Upper lobe of left lung (tissue), 4 donors: Measurements from ENCODE around the gene TTLL8.

Experiments used
- CTCF ChIP-seq, 6 experiments: fragments of 450-650 bp in 4 of 6; fragments of 200-600 bp in 2 of 6; sonication (generic) in 2 of 6; IDR thresholded peaks; one replicate each; pipeline ENCODE4 v1.5.1; 2016 to 2019; ENCODE audit warnings: antibody characterized with exemption in 6 of 6
- EP300 ChIP-seq, 4 donors: sonication (generic); formaldehyde crosslinking; IDR thresholded peaks; one replicate each; pipeline ENCODE4 v1.5.1; 2017; ENCODE audit warnings: antibody characterized with exemption in 4 of 4, control low read depth in 2 of 4
- POLR2A ChIP-seq, 4 donors: fragments of 450-650 bp; IDR thresholded peaks; one replicate each; pipeline ENCODE4 v1.5.1; 2016 to 2017; ENCODE audit warnings: antibody characterized with exemption in 4 of 4, mild to moderate bottlenecking in 2 of 4
- POLR2AphosphoS5 ChIP-seq, 2 donors: sonication (generic); formaldehyde crosslinking; IDR thresholded peaks; one replicate each; pipeline ENCODE4 v1.5.1; 2017; ENCODE audit warnings: antibody characterized with exemption in 2 of 2

- TF ChIP-seq CTCF (IDR thresholded peaks at IDR 0.05) = no peak
- no peak for TF ChIP-seq POLR2A (IDR thresholded peaks at IDR 0.05)
- no peak for TF ChIP-seq POLR2AphosphoS5 (IDR thresholded peaks at IDR 0.05)
- TF ChIP-seq EP300 (IDR thresholded peaks at IDR 0.05) = no peak
Observed at GRCh38 chr22:50084080-50084477, 26.0 kb upstream of the TTLL8 start.
